Prostate gland (tissue), 2 donors: Measurements from ENCODE around the gene SUGCT. TPM values are rescaled to one million over a fixed set of nuclear protein-coding genes. Genes with fewer than 3 reads are reported as not detected.

Experiments used
- DNase-seq: peaks from one replicate; pipeline ENCODE4 v3.0.0-alpha.2; 2019; ENCODE audit warnings: low spot score
- H3K27ac ChIP-seq, 2 donors: fragments of 200-600 bp; sonication (generic); 2 replicates each; pipeline ENCODE4 v1.5.1; 2017 to 2019
- H3K27me3 ChIP-seq: fragments of 200-600 bp; sonication (generic); replicated peaks from 2 replicates; pipeline ENCODE4 v1.5.1; 2019; ENCODE audit not compliant: insufficient read depth
- H3K36me3 ChIP-seq, 2 donors: fragments of 200-600 bp; sonication (generic); 1 replicate in 1 of 2; 2 replicates in 1 of 2; pipeline versions ENCODE4 v1.5.1 to v1.8.1; 2017 to 2019
- H3K4me1 ChIP-seq: fragments of 200-600 bp; sonication (generic); replicated peaks from 2 replicates; pipeline ENCODE4 v1.5.1; 2019
- H3K4me3 ChIP-seq, 2 donors: fragments of 200-600 bp; sonication (generic); 2 replicates each; pipeline ENCODE4 v1.5.1; 2017 to 2019
- H3K9me3 ChIP-seq: fragments of 200-600 bp; sonication (generic); 2 replicates; pipeline ENCODE4 v1.5.1; 2017
- POLR2A ChIP-seq: fragments of 450-650 bp; IDR thresholded peaks from one replicate; pipeline ENCODE4 v1.6.1; 2016; ENCODE audit warnings: antibody characterized with exemption, mild to moderate bottlenecking
- POLR2AphosphoS5 ChIP-seq: sonication (generic); formaldehyde crosslinking; IDR thresholded peaks from one replicate; pipeline ENCODE4 v1.6.1; 2017; ENCODE audit warnings: antibody characterized with exemption
- WGBS: methylation state at CpG from one replicate; pipeline ENCODE4 v1.1.5; 2018; 5-methylcytosine and 5-hydroxymethylcytosine counted together
- intact Hi-C: fragments of 100-400 bp; cut with DNase I; formaldehyde crosslinking; loops from one replicate; pipeline ENCODE4 v1.14.2; 2022
- total RNA-seq, 2 donors: library from RNA; depleted of rRNA; stranded (reverse); fragments of >200 nt; gene quantifications; one replicate each; pipeline ENCODE4 v1.1.0, GENCODE V29; 2016
- TF ChIP-seq, protein P1 (sequence below), 4 experiments: fragments of 200-600 bp in 2 of 4; fragments of 450-650 bp in 2 of 4; sonication (generic) in 2 of 4; IDR thresholded peaks; 1 replicate in 3 of 4; 2 replicates in 1 of 4; pipeline ENCODE4 v1.5.1; 2016 to 2019; ENCODE audit warnings: antibody characterized with exemption in 4 of 4, mild to moderate bottlenecking in 2 of 4, moderate library complexity in 2 of 4

The SUGCT gene
- total RNA-seq, 2 donors from 2014 or later: 2.2 to 3.2 TPM

DNA sequence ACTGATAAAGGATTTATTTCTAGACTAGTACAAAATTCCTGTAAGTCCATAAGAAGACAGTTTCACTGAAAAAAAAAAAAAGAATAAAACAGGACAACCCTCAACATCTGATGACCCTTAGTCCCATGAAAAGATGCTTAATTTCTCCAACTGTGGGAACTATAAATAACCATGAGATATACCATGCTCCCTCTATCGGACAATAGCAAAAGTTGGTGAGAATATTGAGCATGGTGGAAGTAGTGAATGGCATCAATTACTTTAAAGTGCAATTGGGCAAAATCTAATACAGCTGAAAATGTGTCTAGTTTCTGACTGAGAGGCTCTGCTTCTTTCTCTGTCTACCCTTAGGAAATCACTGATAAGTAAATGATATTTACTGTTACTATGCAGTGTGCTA, 348.8 kb downstream of the SUGCT start:
- intact Hi-C loops: no loop called here

GRCh38 chr7:40489844-40490602, 355.2 kb downstream of the SUGCT start:
- Histone ChIP-seq H3K4me1 (no peaks in the 10 kb centered on the region), H3K36me3 (no peaks in the 10 kb centered on the region), H3K27ac (no peak overlapping the region), H3K27me3 (no peaks in the 10 kb centered on the region), H3K9me3 (no peaks in the 10 kb centered on the region), H3K4me3 (no peak overlapping the region)
- no peak for DNase-seq
- intact Hi-C loops: no loop called here
- no peak for TF ChIP-seq POLR2A
- TF ChIP-seq, protein P1, sequence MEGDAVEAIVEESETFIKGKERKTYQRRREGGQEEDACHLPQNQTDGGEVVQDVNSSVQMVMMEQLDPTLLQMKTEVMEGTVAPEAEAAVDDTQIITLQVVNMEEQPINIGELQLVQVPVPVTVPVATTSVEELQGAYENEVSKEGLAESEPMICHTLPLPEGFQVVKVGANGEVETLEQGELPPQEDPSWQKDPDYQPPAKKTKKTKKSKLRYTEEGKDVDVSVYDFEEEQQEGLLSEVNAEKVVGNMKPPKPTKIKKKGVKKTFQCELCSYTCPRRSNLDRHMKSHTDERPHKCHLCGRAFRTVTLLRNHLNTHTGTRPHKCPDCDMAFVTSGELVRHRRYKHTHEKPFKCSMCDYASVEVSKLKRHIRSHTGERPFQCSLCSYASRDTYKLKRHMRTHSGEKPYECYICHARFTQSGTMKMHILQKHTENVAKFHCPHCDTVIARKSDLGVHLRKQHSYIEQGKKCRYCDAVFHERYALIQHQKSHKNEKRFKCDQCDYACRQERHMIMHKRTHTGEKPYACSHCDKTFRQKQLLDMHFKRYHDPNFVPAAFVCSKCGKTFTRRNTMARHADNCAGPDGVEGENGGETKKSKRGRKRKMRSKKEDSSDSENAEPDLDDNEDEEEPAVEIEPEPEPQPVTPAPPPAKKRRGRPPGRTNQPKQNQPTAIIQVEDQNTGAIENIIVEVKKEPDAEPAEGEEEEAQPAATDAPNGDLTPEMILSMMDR (IDR thresholded peaks at IDR 0.05): no peak
- TF ChIP-seq POLR2AphosphoS5: no peak
- WGBS: 92% methylated on average over 2 of the region's 2 CpGs

More for the DNA sequence above, 348.8 kb downstream of the SUGCT start:
- no peak for TF ChIP-seq POLR2A
- TF ChIP-seq, protein P1 (IDR thresholded peaks at IDR 0.05): no peak
- Histone ChIP-seq H3K27me3 (no peaks in the 10 kb centered on the region), H3K36me3 (no peaks in the 10 kb centered on the region), H3K9me3 (no peaks in the 10 kb centered on the region), H3K4me1 (no peaks in the 10 kb centered on the region), H3K4me3 (no peak overlapping the region), H3K27ac (no peak overlapping the region)
- 80% methylated on average over 1 of the region's 1 CpG for WGBS
- no peak for DNase-seq

DNA sequence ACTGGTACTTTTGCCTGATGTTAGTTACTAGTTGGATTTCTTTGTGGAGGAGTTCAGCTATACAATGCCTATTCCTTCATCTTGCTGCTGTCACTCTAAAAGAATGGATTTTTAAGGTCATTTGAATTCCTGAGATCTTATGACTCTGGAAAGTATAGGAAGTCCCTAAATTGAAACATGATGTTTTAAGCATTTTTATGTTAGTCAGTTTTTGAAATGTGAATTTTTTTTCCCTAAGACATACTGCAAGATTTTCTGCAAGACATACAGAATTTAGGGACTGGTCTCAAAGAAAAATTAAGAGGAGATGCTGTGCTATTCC, 355.8 kb downstream of the SUGCT start:
- H3K27ac ChIP-seq: no peak overlapping the region
- H3K27me3 ChIP-seq: no peaks in the 10 kb centered on the region
- H3K36me3 ChIP-seq: no peaks in the 10 kb centered on the region
- TF ChIP-seq, protein P1 (IDR thresholded peaks at IDR 0.05): no peak
- H3K4me1 ChIP-seq: no peaks in the 10 kb centered on the region
- intact Hi-C loops: no loop called here
- DNase-seq: no peak
- no peak overlapping the region for H3K4me3 ChIP-seq
- H3K9me3 ChIP-seq: no peaks in the 10 kb centered on the region

DNA sequence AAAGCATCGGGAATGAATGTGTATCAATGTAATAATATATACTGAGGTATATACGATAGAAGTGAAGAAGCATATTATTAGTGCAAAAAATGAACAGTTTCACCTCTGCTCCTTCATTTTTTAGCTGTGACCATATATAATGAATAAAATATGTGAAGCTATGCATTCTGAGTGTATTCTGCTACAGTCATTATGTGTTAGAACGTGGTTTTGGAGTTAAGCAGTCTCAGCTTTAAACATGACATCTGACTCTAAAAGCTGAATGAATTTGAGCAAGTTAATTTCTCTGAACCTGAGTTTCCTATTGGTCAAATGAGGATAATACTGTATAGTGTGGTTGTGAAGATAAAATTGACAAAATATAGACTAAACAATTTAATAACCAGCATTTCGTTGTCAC, 358.1 kb downstream of the SUGCT start:
- Histone ChIP-seq H3K4me1 (no peaks in the 10 kb centered on the region), H3K27ac (no peak overlapping the region), H3K36me3 (no peaks in the 10 kb centered on the region), H3K27me3 (no peaks in the 10 kb centered on the region), H3K9me3 (no peaks in the 10 kb centered on the region), H3K4me3 (no peak overlapping the region)
- intact Hi-C loops: no loop called here
- 81% methylated on average over 4 of the region's 4 CpGs for WGBS
- TF ChIP-seq, protein P1 (IDR thresholded peaks at IDR 0.05): no peak
- TF ChIP-seq POLR2A: no peak
- no peak for DNase-seq

GRCh38 chr7:40493609-40494051, 358.8 kb downstream of the SUGCT start:
- intact Hi-C loops: no loop called here
- no peaks in the 10 kb centered on the region for H3K27me3 ChIP-seq
- TF ChIP-seq POLR2AphosphoS5 (no peak), POLR2A (no peak)
- TF ChIP-seq, protein P1 (IDR thresholded peaks at IDR 0.05): no peak
- no peaks in the 10 kb centered on the region for H3K4me1 ChIP-seq
- 61% methylated on average over 5 of the region's 5 CpGs for WGBS
- DNase-seq: no peak
- H3K36me3 ChIP-seq: no peaks in the 10 kb centered on the region
- H3K27ac ChIP-seq: no peak overlapping the region
- H3K4me3 ChIP-seq: no peak overlapping the region
- no peaks in the 10 kb centered on the region for H3K9me3 ChIP-seq
